ENCODE data around the gene SASH1. TPM values are rescaled to one million over a fixed set of nuclear protein-coding genes. Genes with fewer than 3 reads are reported as not detected.

Gene SASH1
- total RNA-seq, 4 donors from 2014 or later = 132 to 238 (median 160) TPM

DNA sequence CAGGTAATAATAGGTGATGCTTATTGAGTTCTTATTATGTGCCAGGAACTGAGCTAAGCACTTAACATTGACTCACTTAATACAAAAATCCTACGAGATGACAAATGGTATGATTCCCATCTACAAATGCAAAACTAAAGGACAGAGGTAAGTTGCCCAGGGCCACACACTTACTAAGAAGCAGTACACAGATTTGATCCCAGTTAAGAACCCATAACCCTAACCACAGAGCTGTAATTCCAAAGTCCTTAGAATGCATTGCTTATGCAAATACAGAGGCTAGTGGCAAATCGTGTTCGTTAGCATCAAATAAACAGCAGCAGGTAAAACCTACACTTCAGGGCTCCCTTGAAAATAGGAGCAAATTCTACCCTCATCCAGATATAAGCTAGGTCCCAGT lies 104.0 kb downstream of the SASH1 start:
- peaks cover 0 to 4% (median 0%) of the 10 kb centered on the region in 3 donors for H3K36me3 ChIP-seq
- no peaks in the 10 kb centered on the region for H3K27me3 ChIP-seq
- 86 to 95% methylated on average over 3 of the region's 3 CpGs for WGBS, 2 donors
- no peak for TF ChIP-seq CTCF (IDR thresholded peaks at IDR 0.05)
- TF ChIP-seq EP300 (IDR thresholded peaks at IDR 0.05) = no peak
- TF ChIP-seq POLR2A (IDR thresholded peaks at IDR 0.05) = no peak
- no peaks in the 10 kb centered on the region for H3K9me3 ChIP-seq
- DNase-seq (ENCODE audit: low spot score in 2 of 2) = no peak
- H3K4me3 ChIP-seq = no peak overlapping the region
- H3K4me1 ChIP-seq = peaks cover 0 to 20% (median 3%) of the 10 kb centered on the region in 4 donors
- no peak overlapping the region for H3K27ac ChIP-seq

- no peak overlapping the region for H3K4me3 ChIP-seq
- H3K27ac ChIP-seq = no peak overlapping the region
- no peak for DNase-seq (ENCODE audit: low spot score in 2 of 2)
- H3K27me3 ChIP-seq = no peaks in the 10 kb centered on the region
- H3K36me3 ChIP-seq = peaks cover 0 to 4% (median 0%) of the 10 kb centered on the region in 3 donors
- peaks cover 0 to 12% (median 0%) of the 10 kb centered on the region in 4 donors for H3K4me1 ChIP-seq
- 84 to 86% methylated on average over 12 of the region's 12 CpGs for WGBS, 2 donors
- no peaks in the 10 kb centered on the region for H3K9me3 ChIP-seq
- no peak for TF ChIP-seq CTCF (IDR thresholded peaks at IDR 0.05)
- TF ChIP-seq POLR2A (IDR thresholded peaks at IDR 0.05) = no peak
- no peak for TF ChIP-seq EP300 (IDR thresholded peaks at IDR 0.05)
Measured at GRCh38 chr6:148447521-148448230, 105.0 kb downstream of the SASH1 start.

GRCh38 chr6:148448369-148449012 lies 105.9 kb downstream of the SASH1 start:
- 84 to 89% methylated on average over 6 of the region's 6 CpGs for WGBS, 2 donors
- Histone ChIP-seq H3K9me3 (no peaks in the 10 kb centered on the region), H3K27ac (no peak overlapping the region), H3K4me3 (no peak overlapping the region), H3K4me1 (peaks cover 0 to 12% (median 0%) of the 10 kb centered on the region in 4 donors), H3K27me3 (no peaks in the 10 kb centered on the region), H3K36me3 (peaks cover 0 to 4% (median 0%) of the 10 kb centered on the region in 3 donors)
- TF ChIP-seq POLR2A (IDR thresholded peaks at IDR 0.05) = no peak
- no peak for TF ChIP-seq CTCF (IDR thresholded peaks at IDR 0.05)
- no peak for TF ChIP-seq EP300 (IDR thresholded peaks at IDR 0.05)
- no peak for DNase-seq (ENCODE audit: low spot score in 2 of 2)

DNA sequence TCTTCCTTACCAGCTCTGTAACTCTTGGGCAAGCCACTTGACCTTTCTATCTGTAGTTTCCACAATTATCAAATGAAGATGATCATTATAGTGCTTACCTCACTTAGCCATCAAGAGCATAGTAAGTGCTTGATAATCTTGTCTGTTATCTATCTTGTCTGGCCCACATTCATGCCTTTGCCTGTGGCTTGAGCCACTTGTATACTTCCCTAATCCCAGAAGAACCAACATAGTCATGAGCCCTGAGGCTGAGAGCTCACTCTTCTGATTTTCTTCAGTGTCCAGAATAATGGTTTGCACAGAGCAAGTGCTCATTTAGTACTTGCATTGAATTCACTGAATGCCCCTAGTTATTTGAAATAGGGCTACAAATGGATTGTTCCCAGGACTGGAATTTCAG lies 108.2 kb downstream of the SASH1 start:
- TF ChIP-seq EP300 (IDR thresholded peaks at IDR 0.05) (no peak), POLR2A (IDR thresholded peaks at IDR 0.05) (no peak), CTCF (IDR thresholded peaks at IDR 0.05) (no peak)
- Histone ChIP-seq H3K4me1 (peaks cover 0 to 28% (median 0%) of the 10 kb centered on the region in 4 donors), H3K9me3 (no peaks in the 10 kb centered on the region), H3K27ac (no peak overlapping the region), H3K36me3 (peaks cover 0 to 4% (median 0%) of the 10 kb centered on the region in 3 donors), H3K4me3 (no peak overlapping the region), H3K27me3 (no peaks in the 10 kb centered on the region)
- no peak for DNase-seq (ENCODE audit: low spot score in 2 of 2)

DNA sequence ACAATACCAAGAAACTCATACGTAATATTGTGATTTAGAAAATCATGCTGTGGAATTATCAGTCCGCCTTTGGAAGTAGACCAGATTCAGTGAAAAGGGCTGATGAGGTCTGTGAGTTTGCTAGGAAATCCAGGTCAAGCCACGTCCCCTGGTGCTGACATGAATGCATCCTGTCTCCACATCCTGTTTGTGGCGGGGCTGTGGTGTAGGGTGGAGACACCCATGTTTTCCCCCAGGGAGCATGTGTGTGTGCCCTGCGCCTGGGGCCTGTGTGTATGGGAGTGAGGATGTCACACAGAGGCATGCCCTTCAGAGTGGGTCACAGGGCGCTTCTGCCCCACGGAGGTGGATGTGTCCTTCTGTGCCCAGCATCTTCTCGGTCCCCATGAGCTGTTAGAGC lies 109.1 kb downstream of the SASH1 start:
- Histone ChIP-seq H3K4me1 (peaks cover 0 to 28% (median 0%) of the 10 kb centered on the region in 4 donors), H3K27ac (no peak overlapping the region), H3K36me3 (peaks cover 0 to 4% (median 0%) of the 10 kb centered on the region in 3 donors), H3K9me3 (no peaks in the 10 kb centered on the region), H3K27me3 (no peaks in the 10 kb centered on the region), H3K4me3 (no peak overlapping the region)
- no peak for TF ChIP-seq POLR2A (IDR thresholded peaks at IDR 0.05)
- no peak for TF ChIP-seq CTCF (IDR thresholded peaks at IDR 0.05)
- no peak for TF ChIP-seq EP300 (IDR thresholded peaks at IDR 0.05)
- DNase-seq (ENCODE audit: low spot score in 2 of 2) = no peak
- 80 to 87% methylated on average over 8 of the region's 8 CpGs for WGBS, 2 donors

All from tibial nerve (tissue), 4 donors.